H1 (cell line): ENCODE results near the gene TP53TG3D.
"Not testable (repeated sequence)": the region's sequence is repeated elsewhere in the genome, so short reads cannot be mapped to it uniquely, and the experiment has no call there.

ENCODE experiments used
- CREB1 ChIP-seq: IDR thresholded peaks from 2 replicates; pipeline ENCODE4 v1.6.1; 2012; ENCODE audit warnings: inconsistent platforms
- CTCF ChIP-seq, 3 experiments: IDR thresholded peaks; 1 replicate in 2 of 3; 2 replicates in 1 of 3; pipeline versions ENCODE4 v1.5.1 to v1.6.1; 2011; ENCODE audit warnings: low read length in 3 of 3, mild to moderate bottlenecking in 3 of 3, inconsistent platforms in 2 of 3, low read depth in 1 of 3, moderate library complexity in 1 of 3; ENCODE audit not compliant: insufficient read depth in 1 of 3; ENCODE audit errors: control extremely low read depth in 1 of 3
- EGR1 ChIP-seq: IDR thresholded peaks from 2 replicates; pipeline ENCODE4 v1.6.1; 2011; ENCODE audit warnings: low read depth, low read length, borderline replicate concordance
- EP300 ChIP-seq, 2 experiments: IDR thresholded peaks; 1 replicate in 1 of 2; 2 replicates in 1 of 2; pipeline ENCODE4 v1.6.1; 2011 to 2012; ENCODE audit warnings: low read depth in 2 of 2, low read length in 2 of 2, mild to moderate bottlenecking in 2 of 2, borderline replicate concordance in 1 of 2, inconsistent platforms in 1 of 2, moderate library complexity in 1 of 2
- EZH2 ChIP-seq: fragments of 200-600 bp; sonication (generic); IDR thresholded peaks from 2 replicates; pipeline ENCODE4 v1.7.1; 2012; ENCODE audit warnings: low read depth, mild to moderate bottlenecking, moderate library complexity, low read length, inconsistent platforms; ENCODE audit not compliant: severe bottlenecking
- GTF2F1 ChIP-seq: IDR thresholded peaks from 2 replicates; pipeline ENCODE4 v1.6.1; 2012; ENCODE audit warnings: low read depth, low read length, improper control_type of control experiment, borderline replicate concordance
- HDAC2 ChIP-seq, 2 experiments: fragments of 300-600 bp in 1 of 2; sonication (generic) in 1 of 2; IDR thresholded peaks; 2 replicates each; pipeline ENCODE4 v1.6.1; 2011 to 2012; ENCODE audit warnings: low read depth in 2 of 2, low read length in 2 of 2, mild to moderate bottlenecking in 2 of 2, moderate library complexity in 2 of 2, borderline replicate concordance in 1 of 2, inconsistent platforms in 1 of 2
- HDAC6 ChIP-seq: IDR thresholded peaks from one replicate; pipeline ENCODE4 v1.7.1; 2012; ENCODE audit warnings: low read depth, mild to moderate bottlenecking, inconsistent platforms, low read length, moderate library complexity
- POLR2A ChIP-seq, 2 experiments: IDR thresholded peaks; 1 replicate in 1 of 2; 2 replicates in 1 of 2; pipeline ENCODE4 v1.6.1; 2011; ENCODE audit warnings: low read depth in 2 of 2, low read length in 2 of 2, mild to moderate bottlenecking in 2 of 2; ENCODE audit errors: control extremely low read depth in 1 of 2
- RFX5 ChIP-seq: IDR thresholded peaks from 2 replicates; pipeline ENCODE4 v1.6.1; 2011; ENCODE audit warnings: low read depth, low read length, improper control_type of control experiment, borderline replicate concordance
- SIRT6 ChIP-seq: IDR thresholded peaks from one replicate; pipeline ENCODE4 v1.7.1; 2012; ENCODE audit warnings: low read length, inconsistent platforms
- TAF1 ChIP-seq: IDR thresholded peaks from 2 replicates; pipeline ENCODE4 v1.6.1; 2011; ENCODE audit warnings: mild to moderate bottlenecking, low read depth, low read length
- TCF12 ChIP-seq: IDR thresholded peaks from 2 replicates; pipeline ENCODE4 v1.6.1; 2011; ENCODE audit warnings: low read depth, mild to moderate bottlenecking, low read length
- YY1 ChIP-seq: IDR thresholded peaks from 2 replicates; pipeline ENCODE4 v1.6.1; 2011; ENCODE audit warnings: low read depth, mild to moderate bottlenecking, low read length

- TF ChIP-seq TCF12; CTCF (IDR thresholded peaks at IDR 0.05; ENCODE audit: control extremely low read depth in 1 of 3, insufficient read depth in 1 of 3, low read depth in 1 of 3, low read length in 3 of 3); HDAC2 (IDR thresholded peaks at IDR 0.05; ENCODE audit: borderline replicate concordance in 1 of 2, low read depth in 2 of 2, low read length in 2 of 2); EZH2; SIRT6; HDAC6; EGR1; GTF2F1; RFX5; POLR2A (IDR thresholded peaks at IDR 0.05; ENCODE audit: control extremely low read depth in 1 of 2, low read depth in 2 of 2, low read length in 2 of 2); YY1; CREB1; TAF1; EP300 (IDR thresholded peaks at IDR 0.05; ENCODE audit: borderline replicate concordance in 1 of 2, low read depth in 2 of 2, low read length in 2 of 2): not testable (repeated sequence)
Observed at GRCh38 chr16:32253507-32253906, 421 bp downstream of the TP53TG3D start.
